GM13976 (cell line): Measurements from ENCODE around the gene ZNF783.
"Not testable (repeated sequence)": the region's sequence is repeated elsewhere in the genome, so short reads cannot be mapped to it uniquely, and the experiment has no call there.

Experiments used
- DNase-seq: peaks from one replicate; pipeline ENCODE4 v3.0.0; 2012; ENCODE audit warnings: low spot score
- CTCF ChIP-seq: IDR thresholded peaks from 2 replicates; pipeline ENCODE4 v1.5.1; 2012; ENCODE audit warnings: borderline replicate concordance, mild to moderate bottlenecking; ENCODE audit not compliant: insufficient read depth; ENCODE audit errors: extremely low read depth, missing control alignments, control extremely low read depth
- in situ Hi-C: fragments of 300-500 bp; cut with MboI; formaldehyde crosslinking; loops from one replicate; pipeline ENCODE4 v1.12.0; 2022; ENCODE audit warnings: low sequenced_read_pairs, mixed read lengths, inconsistent platforms; ENCODE audit not compliant: unreplicated experiment

ZNF783 gene

GRCh38 chr7:149266451-149266850 is 4.5 kb downstream of the ZNF783 start:
- TF ChIP-seq CTCF: no peak
- no peak for DNase-seq
- in situ Hi-C loops: no loop called here

GRCh38 chr7:149267733-149268132 is 5.7 kb downstream of the ZNF783 start:
- in situ Hi-C loops: no loop called here
- DNase-seq: no peak
- TF ChIP-seq CTCF: no peak

GRCh38 chr7:149274424-149274823 is 12.4 kb downstream of the ZNF783 start:
- DNase-seq, in situ Hi-C loops: not testable (repeated sequence)

GRCh38 chr7:149277871-149278270 is 15.9 kb downstream of the ZNF783 start:
- TF ChIP-seq CTCF: no peak
- in situ Hi-C loops: no loop called here
- DNase-seq: no peak

GRCh38 chr7:149278396-149278795 is 16.4 kb downstream of the ZNF783 start:
- in situ Hi-C loops: no loop called here
- TF ChIP-seq CTCF: no peak
- DNase-seq: no peak

GRCh38 chr7:149279111-149279743 is 17.2 kb downstream of the ZNF783 start:
- no peak for DNase-seq
- no peak for TF ChIP-seq CTCF
- in situ Hi-C loops: no loop called here

- no peak for TF ChIP-seq CTCF
- in situ Hi-C loops: no loop called here
- no peak for DNase-seq
These were observed 18.2 kb downstream of the ZNF783 start for GRCh38 chr7:149280151-149280550.
